CD4-positive, alpha-beta T cell treated with Interleukin-6 for 4 hours (primary cell): Measurements from ENCODE around the gene MRPL38.

Experiments used
- DNase-seq: peaks from one replicate; pipeline ENCODE4 v3.0.0-alpha.2; 2020; ENCODE audit warnings: mixed read lengths

The MRPL38 gene

DNA sequence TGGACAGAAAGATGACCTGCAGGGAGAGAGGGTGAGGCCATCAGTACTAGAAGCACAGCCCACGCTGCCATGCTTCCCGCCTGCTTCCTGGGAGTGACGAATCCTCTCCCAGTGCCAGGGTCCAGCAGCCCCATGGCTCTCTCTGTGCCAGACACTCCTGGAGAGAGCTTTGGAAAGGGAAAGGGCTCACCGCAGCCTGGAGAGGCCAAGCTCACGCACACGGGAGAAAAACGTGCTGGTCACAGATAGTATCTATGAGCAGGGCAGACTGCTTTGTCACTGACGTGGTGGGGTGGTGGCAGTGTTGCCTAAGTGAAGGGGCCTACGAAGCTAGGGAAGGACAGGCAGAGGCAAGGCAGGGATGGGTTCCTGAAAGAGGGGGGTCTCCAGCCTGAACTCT is 55.0 kb downstream of the MRPL38 start:
- no peak for DNase-seq

DNA sequence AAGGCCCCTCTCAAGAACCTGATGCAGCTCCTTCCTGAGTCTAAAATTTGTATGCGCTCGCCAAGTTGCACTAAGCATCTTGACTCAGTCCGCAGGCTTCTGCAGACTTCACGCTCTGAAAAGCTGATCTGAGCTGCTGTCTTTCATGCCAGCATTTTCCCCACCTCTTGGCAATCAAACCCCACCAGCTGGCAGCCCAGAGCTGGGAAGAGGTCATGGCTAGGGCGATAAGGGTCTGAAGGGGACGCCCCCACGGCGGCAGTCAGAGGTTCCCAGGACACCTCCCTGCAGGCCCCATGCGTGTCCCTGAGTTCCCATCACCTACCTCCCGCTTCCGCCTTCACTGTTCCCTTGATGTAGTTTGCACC is 55.4 kb downstream of the MRPL38 start:
- DNase-seq: no peak
